Measurements from ENCODE around the gene TEX10.

GRCh38 chr9:100290714-100291113 lies 62.0 kb downstream of the TEX10 start:
- TF ChIP-seq CTCF (conservative IDR thresholded peaks at IDR 0.05; ENCODE audit: low read length) = no peak
- no peak for TF ChIP-seq EZH2phosphoT487 (IDR thresholded peaks at IDR 0.05; ENCODE audit: borderline replicate concordance, low read depth, low read length)

All from OCI-LY7 (cell line).